SK-N-DZ (cell line): ENCODE measurements around the gene BAK1. TPM values are rescaled to one million over a fixed set of nuclear protein-coding genes. Genes with fewer than 3 reads are reported as not detected.

Experiments
- DNase-seq: peaks from one replicate; pipeline ENCODE4 v3.0.0-alpha.2; 2015; ENCODE audit warnings: low spot score
- polyA plus RNA-seq, 2 experiments: library from polyadenylated mRNA; depleted of rRNA; stranded (reverse); fragments of >200 nt; gene quantifications; 2 replicates each; pipeline ENCODE4 v1.2.3, GENCODE V29; 2014

The BAK1 gene
- polyA plus RNA-seq (2014; cell fraction: cytosol; rRNA removed), result 28.7 and 29.1 TPM in 2 replicates
- polyA plus RNA-seq (2014; cell fraction: nucleus; rRNA removed), result 28.0 and 29.4 TPM in 2 replicates

DNA sequence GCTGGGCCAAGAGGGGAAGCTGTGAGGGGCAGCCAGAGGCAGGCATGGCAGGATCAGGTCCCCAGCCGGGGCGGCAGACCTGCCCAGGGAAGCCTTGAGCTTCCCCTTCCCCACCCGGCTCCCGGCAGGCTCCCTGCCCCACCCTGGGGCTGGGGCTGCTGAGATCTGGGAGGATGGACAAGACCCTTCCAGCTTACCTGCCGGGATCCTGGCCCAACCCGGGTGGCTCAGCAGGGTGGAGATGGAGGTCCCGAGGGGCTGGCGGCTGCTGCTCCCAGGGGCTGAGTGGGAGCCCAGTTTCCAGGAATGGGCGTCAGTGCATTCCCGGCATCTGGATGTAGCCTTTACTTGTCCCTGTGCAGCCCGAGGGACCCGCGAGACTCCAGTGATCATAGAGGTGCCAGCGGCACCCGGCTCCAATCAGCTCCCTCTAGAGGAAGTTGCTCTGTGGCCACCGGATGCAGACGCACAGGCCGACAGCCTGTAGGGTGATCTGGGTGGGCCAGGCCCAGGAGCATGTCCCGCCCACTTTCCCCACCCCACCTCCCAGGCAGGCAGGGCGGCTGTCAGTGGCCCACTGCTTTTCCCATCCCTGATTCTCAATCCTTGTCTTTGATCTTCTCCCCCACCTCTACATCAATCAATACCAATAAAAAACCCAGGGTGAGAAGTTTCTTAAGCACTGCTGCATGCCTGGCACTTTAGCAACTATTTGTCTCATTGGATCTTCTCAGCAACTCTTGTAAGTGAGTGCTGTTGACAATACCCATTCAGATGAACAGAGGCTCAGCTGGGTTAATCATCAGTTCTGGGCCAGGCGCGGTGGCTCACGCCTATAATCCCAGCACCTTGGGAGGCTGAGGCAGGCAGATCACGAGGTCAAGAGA is at the start of gene BAK1:
BAK1 (minus strand) TSS at position 449 of the 887 bp plus-strand sequence. CDS start 2,672 bp downstream, outside the sequence.
- DNase-seq, result peak; percentile 93

DNA sequence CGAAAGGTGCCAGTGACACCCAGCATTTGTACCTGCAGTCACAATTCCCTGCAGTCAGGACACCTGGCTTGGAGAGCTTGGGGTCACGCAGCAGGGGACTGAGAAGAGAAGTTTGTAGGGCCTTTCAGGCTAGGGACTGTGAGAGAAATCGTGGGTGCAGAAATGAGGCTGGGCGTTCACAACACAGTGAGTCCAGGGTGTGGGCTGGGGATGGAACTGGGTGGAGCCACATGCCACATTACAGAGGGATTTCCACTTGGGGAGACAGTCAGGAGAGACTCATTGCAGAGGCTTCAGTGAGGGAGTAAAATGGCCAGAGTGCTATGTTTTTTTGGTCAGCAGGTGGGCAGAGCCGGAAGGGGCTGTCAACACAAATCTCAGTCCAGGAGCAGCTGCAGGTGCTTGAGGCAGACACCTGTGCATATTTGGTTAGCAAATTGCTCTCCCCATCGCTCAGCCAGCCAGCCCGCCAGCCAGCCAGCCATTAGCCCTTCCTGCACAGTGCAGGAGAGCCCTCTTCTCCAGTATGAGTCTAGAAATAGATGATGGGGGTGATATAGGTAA is 48.4 kb upstream of the BAK1 start:
- no peak for DNase-seq

DNA sequence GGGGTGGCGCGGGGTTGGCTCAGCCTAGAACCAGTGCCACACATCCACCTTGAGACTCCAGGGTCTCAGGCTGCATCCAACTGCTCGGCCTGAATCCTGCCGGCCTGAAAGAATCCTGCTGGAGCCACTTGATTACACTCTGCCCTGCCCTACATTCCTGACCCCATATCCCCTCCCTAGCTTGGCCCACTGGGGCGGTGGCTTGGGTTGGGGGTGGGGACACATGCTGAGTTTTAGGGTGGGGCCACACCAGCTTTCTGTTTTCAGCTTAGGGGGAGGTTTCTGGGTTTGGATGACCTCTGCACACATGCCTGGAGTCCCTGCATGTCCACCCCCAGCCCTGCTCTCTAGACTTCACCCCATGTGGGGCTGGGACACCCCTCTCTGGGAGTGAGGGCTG is 47.8 kb upstream of the BAK1 start:
- DNase-seq, result no peak

DNA sequence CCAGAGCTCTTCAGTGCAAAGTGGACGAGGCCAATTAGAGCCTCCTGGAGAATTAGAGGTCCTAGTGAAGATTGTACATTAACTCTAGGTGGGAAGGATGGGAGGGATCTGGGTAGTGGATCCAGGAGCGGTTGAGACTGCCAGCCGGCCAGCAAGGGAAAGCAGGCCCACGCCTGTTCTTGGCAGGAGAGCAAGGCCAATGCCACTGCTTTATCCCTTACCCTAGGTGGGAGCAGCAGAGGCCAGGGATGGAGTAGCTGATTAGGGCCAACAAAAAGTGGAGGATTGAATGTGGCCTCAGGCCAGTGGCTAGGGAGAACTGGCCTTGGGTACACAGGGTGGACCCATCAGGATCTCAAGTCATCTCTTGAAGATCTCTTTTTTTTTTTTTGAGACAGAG is 44.8 kb upstream of the BAK1 start:
- DNase-seq, result no peak

- no peak for DNase-seq
Measured at GRCh38 chr6:33623895-33624381, 43.9 kb upstream of the BAK1 start.

GRCh38 chr6:33622456-33623431 is 42.7 kb upstream of the BAK1 start:
- DNase-seq, result no peak

- DNase-seq, result no peak
Measured at GRCh38 chr6:33621711-33622388, 41.8 kb upstream of the BAK1 start.

DNA sequence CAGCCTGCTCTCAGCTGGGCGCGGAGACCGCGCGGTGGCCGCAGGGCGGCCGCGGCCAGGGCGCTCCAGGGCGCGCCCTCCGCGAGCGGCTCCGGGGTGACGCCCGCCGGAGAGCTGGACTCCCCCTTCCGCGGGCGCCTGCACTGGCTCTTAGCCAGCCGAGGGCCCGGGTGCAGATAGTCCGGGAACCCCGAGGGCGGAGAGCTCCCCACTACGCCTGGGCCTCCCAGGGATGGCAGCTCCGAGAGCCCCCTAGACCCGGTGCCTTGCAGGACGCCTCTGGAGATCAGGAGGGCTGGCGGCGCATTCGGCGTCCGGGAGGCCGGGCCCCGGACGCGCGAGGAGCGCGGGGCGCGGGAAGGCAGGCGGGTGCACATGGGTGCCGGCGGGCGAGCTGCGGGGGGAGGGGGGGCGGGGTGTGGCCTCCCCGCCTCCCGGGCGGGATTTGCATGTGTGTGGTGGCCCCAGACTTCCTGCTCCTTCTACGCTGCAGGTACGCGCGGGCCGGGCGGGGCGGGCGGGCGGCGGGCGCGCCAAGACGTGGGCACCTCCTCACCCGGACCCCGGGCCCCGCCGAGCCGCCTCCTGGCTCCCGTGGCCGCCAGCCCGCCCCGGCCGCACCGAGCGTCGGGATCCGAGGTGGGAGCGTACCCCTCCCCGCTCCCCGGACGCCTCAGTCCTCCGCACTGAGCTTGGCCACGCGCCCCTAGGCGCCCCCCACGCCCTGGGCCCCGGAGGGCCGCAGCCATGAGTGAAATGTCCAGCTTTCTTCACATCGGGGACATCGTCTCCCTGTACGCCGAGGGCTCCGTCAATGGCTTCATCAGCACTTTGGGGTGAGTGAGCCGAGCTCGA is 41.0 kb upstream of the BAK1 start, which contains the start of gene ITPR3:
ITPR3 (plus strand) TSS at position 467 of the 855 bp plus-strand sequence; CDS start at position 748, 281 bp downstream.
- DNase-seq, result no peak

DNA sequence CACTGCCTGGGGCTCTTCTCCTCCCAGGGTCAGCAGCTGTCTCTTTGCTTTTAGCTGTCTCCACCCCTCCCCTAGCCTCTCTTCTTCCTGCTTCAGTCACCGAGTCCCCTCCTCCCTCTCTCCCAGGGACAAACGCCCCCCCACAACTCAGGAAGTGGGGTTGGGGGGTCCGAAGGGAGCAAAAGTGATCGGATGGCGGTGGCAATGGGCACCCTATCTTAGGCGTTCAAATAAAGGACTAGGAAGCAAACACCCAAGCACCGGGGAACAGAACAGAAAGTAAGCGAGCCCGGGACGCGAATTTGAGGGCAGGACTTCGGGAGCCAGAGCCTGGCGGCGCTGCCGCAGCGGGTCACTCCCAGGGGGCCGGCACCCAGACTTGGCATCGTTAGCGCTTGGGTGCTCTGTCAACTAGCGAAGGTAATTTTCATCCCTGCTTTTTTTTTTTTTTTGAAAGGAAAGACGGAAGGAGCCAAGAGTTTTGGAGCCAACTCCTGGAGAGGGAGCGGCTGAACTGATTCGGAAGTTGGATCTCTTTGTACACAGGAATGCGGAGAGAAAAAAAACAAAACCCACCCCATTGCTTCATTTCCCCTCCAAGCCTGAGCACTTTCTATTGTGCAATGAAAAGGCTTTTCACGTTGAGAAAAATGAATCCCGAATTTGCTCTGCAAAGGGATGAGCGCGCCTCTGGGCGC is 40.2 kb upstream of the BAK1 start:
- no peak for DNase-seq

- no peak for DNase-seq
Measured at GRCh38 chr6:33619166-33619840, 39.2 kb upstream of the BAK1 start.

- no peak for DNase-seq
Measured at GRCh38 chr6:33616913-33617312, 36.8 kb upstream of the BAK1 start.

GRCh38 chr6:33616113-33616512 is 36.0 kb upstream of the BAK1 start:
- no peak for DNase-seq

DNA sequence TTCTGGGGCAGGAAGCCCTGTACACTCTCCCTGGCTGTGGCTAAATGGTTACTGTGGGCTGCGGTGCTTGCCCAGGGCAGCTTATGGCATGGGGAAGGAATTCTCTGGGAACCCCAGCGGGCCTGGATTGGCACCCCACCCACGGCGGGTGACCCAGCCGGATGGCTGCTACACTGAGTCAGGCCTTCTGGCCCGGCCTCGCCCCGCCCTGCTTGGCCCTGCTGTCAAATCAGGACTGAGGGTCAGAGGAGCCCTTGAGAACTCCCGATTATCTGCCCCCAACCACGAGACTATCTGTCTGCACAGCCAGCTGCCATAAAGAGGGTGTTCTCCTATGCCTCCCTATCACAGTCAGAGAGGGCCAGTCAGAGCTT is 33.7 kb upstream of the BAK1 start:
- no peak for DNase-seq

DNA sequence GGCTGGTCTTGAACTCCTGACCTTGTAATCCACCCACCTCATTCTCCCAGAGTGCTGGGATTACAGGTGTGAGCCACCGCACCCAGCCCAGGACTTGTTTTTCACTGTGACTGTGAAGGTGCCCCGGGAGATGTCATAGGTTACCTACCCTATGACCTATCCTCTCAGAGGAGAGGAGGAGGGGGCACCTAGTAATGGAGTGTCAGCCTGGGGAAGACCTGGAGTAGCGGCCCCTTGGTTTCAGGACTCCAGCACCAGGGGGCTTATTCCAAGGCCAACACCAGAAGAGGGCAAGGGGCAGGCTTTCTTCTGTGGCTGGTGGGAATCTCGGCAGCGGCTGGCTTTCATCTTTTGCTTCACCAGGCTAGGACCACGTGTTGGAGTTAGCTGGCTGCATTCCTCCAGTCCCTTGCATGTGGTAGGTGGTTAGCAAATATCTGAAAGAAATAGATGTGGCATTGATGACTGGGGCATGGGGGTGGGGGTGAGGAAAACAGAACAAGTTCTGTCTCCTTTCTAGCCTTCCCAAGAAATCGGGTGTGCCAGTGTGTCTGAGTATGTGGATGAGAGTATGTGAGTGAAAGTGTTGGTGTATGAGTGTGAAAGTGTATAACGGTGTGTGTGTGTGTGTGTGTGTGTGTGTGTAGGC is 33.2 kb upstream of the BAK1 start:
- no peak for DNase-seq

GRCh38 chr6:33610779-33611732 is 31.0 kb upstream of the BAK1 start:
- DNase-seq, result no peak

DNA sequence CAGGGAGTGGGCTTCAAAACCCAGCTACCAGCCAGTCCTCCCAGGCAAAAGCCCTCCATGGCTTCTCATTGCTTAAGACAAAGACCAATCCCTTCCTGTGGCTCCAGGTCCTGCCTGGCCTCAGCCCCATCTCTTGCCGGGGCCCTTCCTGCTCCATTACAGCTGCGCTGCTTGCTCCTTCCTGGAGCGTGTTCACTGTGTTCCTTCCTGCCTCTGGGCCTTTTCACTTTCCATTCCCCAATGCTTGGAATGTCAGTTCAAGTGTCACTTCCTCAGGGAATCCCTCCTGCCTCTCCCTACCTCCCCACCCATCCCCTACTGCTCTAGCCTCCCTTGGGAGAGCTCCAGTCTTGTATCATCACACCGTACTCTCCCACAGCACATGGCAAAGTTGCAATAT is 30.0 kb upstream of the BAK1 start:
- DNase-seq, result no peak

GRCh38 chr6:33609528-33609927 is 29.5 kb upstream of the BAK1 start:
- DNase-seq, result no peak
